NCI-H187 treated with DMSO at 0.1 percent for 48 hours (cell line): ENCODE measurements around the gene CCIN.
"Not testable (repeated sequence)": the region's sequence is repeated elsewhere in the genome, so short reads cannot be mapped to it uniquely, and the experiment has no call there.

Experiments used
- DNase-seq: peaks from one replicate; lab custom pipeline; 2025; lab: John Stamatoyannopoulos, UW

Gene CCIN

GRCh38 chr9:36141288-36141687 lies 27.9 kb upstream of the CCIN start:
- DNase-seq, result no peak

GRCh38 chr9:36141761-36142160 lies 27.4 kb upstream of the CCIN start:
- no peak for DNase-seq

- DNase-seq, result no peak
Observed at GRCh38 chr9:36142510-36143244, 26.5 kb upstream of the CCIN start.

GRCh38 chr9:36143245-36143641 lies 25.9 kb upstream of the CCIN start:
- DNase-seq, result no peak

- no peak for DNase-seq
Observed at GRCh38 chr9:36144309-36145232, 24.6 kb upstream of the CCIN start.

GRCh38 chr9:36145970-36146369 lies 23.2 kb upstream of the CCIN start:
- no peak for DNase-seq

- DNase-seq, result no peak
Observed at GRCh38 chr9:36146651-36147050, 22.5 kb upstream of the CCIN start.

- no peak for DNase-seq
Observed at GRCh38 chr9:36147441-36148175, 21.6 kb upstream of the CCIN start.

- no peak for DNase-seq
Observed at GRCh38 chr9:36148311-36149051, 20.7 kb upstream of the CCIN start.

- no peak for DNase-seq
Observed at GRCh38 chr9:36149197-36149596, 20.0 kb upstream of the CCIN start.

GRCh38 chr9:36150574-36151315 lies 18.4 kb upstream of the CCIN start:
- no peak for DNase-seq

- no peak for DNase-seq
Observed at GRCh38 chr9:36151316-36152210, 17.6 kb upstream of the CCIN start.

GRCh38 chr9:36152741-36153438 lies 16.3 kb upstream of the CCIN start:
- no peak for DNase-seq

- DNase-seq, result no peak
Observed at GRCh38 chr9:36153746-36154145, 15.4 kb upstream of the CCIN start.

- no peak for DNase-seq
Observed at GRCh38 chr9:36154331-36154952, 14.7 kb upstream of the CCIN start.

GRCh38 chr9:36156116-36156515 lies 13.1 kb upstream of the CCIN start:
- no peak for DNase-seq

GRCh38 chr9:36158122-36158521 lies 11.1 kb upstream of the CCIN start:
- no peak for DNase-seq

GRCh38 chr9:36158917-36159316 lies 10.3 kb upstream of the CCIN start:
- DNase-seq, result no peak

- DNase-seq, result not testable (repeated sequence)
Observed at GRCh38 chr9:36159509-36159908, 9.7 kb upstream of the CCIN start.
